ENCODE results near the gene RLN3. TPM values are rescaled to one million over a fixed set of nuclear protein-coding genes. Genes with fewer than 3 reads are reported as not detected.

RLN3 gene
- total and polyA plus RNA-seq, 9 of the 15 experiments (the other 6 are each of a cell fraction or from before 2014, with no cell fraction given), result 0.31 to 1.2 (median 0.71) TPM; not detected in 6

GRCh38 chr19:14061081-14061749, 33.3 kb downstream of the RLN3 start (continued):
- TF ChIP-seq, protein P1, sequence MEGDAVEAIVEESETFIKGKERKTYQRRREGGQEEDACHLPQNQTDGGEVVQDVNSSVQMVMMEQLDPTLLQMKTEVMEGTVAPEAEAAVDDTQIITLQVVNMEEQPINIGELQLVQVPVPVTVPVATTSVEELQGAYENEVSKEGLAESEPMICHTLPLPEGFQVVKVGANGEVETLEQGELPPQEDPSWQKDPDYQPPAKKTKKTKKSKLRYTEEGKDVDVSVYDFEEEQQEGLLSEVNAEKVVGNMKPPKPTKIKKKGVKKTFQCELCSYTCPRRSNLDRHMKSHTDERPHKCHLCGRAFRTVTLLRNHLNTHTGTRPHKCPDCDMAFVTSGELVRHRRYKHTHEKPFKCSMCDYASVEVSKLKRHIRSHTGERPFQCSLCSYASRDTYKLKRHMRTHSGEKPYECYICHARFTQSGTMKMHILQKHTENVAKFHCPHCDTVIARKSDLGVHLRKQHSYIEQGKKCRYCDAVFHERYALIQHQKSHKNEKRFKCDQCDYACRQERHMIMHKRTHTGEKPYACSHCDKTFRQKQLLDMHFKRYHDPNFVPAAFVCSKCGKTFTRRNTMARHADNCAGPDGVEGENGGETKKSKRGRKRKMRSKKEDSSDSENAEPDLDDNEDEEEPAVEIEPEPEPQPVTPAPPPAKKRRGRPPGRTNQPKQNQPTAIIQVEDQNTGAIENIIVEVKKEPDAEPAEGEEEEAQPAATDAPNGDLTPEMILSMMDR (IDR thresholded peaks at IDR 0.05 in 2 of 3, conservative IDR thresholded peaks at IDR 0.05 in 1 of 3; ENCODE audit: insufficient read depth in 2 of 3, low read depth in 1 of 3, low read length in 3 of 3), result no peak
- TF ChIP-seq CREB3L1 (IDR thresholded peaks at IDR 0.05; ENCODE audit: borderline replicate concordance, low read depth), result no peak
- TF ChIP-seq ASH1L (IDR thresholded peaks at IDR 0.05; ENCODE audit: borderline replicate concordance, low read depth, partially characterized antibody), result no peak
- TF ChIP-seq MAFF (IDR thresholded peaks at IDR 0.05; ENCODE audit: low read length), result no peak
- no peak for TF ChIP-seq KAT2B (IDR thresholded peaks at IDR 0.05; ENCODE audit: low read depth, low read length)
- TF ChIP-seq ZC3H4 (CRISPR knock-in tag; IDR thresholded peaks at IDR 0.05; ENCODE audit: borderline replicate concordance), result no peak
- no peak for TF ChIP-seq ETV6 (IDR thresholded peaks at IDR 0.05; ENCODE audit: borderline replicate concordance in 1 of 2, low read depth in 2 of 2, low read length in 1 of 2)
- TF ChIP-seq ETV6 (CRISPR knock-in tag; IDR thresholded peaks at IDR 0.05; ENCODE audit: borderline replicate concordance), result no peak
- TF ChIP-seq MYBL2 (IDR thresholded peaks at IDR 0.05; ENCODE audit: low read depth), result no peak
- TF ChIP-seq MYBL2 (CRISPR knock-in tag; IDR thresholded peaks at IDR 0.05; ENCODE audit: borderline replicate concordance), result no peak
- TF ChIP-seq EP300 (IDR thresholded peaks at IDR 0.05; ENCODE audit: low read length), result no peak
- TF ChIP-seq ZNF146 (CRISPR knock-in tag; IDR thresholded peaks at IDR 0.05; ENCODE audit: unreplicated experiment), result no peak
- TF ChIP-seq, protein P2, sequence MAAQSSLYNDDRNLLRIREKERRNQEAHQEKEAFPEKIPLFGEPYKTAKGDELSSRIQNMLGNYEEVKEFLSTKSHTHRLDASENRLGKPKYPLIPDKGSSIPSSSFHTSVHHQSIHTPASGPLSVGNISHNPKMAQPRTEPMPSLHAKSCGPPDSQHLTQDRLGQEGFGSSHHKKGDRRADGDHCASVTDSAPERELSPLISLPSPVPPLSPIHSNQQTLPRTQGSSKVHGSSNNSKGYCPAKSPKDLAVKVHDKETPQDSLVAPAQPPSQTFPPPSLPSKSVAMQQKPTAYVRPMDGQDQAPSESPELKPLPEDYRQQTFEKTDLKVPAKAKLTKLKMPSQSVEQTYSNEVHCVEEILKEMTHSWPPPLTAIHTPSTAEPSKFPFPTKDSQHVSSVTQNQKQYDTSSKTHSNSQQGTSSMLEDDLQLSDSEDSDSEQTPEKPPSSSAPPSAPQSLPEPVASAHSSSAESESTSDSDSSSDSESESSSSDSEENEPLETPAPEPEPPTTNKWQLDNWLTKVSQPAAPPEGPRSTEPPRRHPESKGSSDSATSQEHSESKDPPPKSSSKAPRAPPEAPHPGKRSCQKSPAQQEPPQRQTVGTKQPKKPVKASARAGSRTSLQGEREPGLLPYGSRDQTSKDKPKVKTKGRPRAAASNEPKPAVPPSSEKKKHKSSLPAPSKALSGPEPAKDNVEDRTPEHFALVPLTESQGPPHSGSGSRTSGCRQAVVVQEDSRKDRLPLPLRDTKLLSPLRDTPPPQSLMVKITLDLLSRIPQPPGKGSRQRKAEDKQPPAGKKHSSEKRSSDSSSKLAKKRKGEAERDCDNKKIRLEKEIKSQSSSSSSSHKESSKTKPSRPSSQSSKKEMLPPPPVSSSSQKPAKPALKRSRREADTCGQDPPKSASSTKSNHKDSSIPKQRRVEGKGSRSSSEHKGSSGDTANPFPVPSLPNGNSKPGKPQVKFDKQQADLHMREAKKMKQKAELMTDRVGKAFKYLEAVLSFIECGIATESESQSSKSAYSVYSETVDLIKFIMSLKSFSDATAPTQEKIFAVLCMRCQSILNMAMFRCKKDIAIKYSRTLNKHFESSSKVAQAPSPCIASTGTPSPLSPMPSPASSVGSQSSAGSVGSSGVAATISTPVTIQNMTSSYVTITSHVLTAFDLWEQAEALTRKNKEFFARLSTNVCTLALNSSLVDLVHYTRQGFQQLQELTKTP (IDR thresholded peaks at IDR 0.05; ENCODE audit: low read depth in 1 of 2, partially characterized antibody in 2 of 2), result no peak
- 0 out of 2 replicates have a peak, but pooled peaks have one; percentile 27 for TF ChIP-seq CREB3 (tag; conservative IDR thresholded peaks at IDR 0.05; ENCODE audit: low read depth)
- TF ChIP-seq ZNF239 (CRISPR knock-in tag; IDR thresholded peaks at IDR 0.05), result no peak
- no peak for TF ChIP-seq ETS2 (tag; IDR thresholded peaks at IDR 0.05; ENCODE audit: borderline replicate concordance, poor library complexity, severe bottlenecking)
- peak; percentile 67; the same call in 1 of the 2 replicates for TF ChIP-seq ATF7 (IDR thresholded peaks at IDR 0.05)
- no peak for TF ChIP-seq ZFP30 (CRISPR knock-in tag; IDR thresholded peaks at IDR 0.05; ENCODE audit: borderline replicate concordance)

Measured in K562 (cell line).